K562 (cell line): Measurements from ENCODE around the gene TERT. TPM values are rescaled to one million over a fixed set of nuclear protein-coding genes. Genes with fewer than 3 reads are reported as not detected.
A peak's percentile ranks its signal among the peaks of the same experiment; 100 is the strongest.

ENCODE experiments used
- CEBPZ ChIP-seq: fragments of 150-350 bp; IDR thresholded peaks from 2 replicates; pipeline ENCODE4 v1.6.1; 2014; ENCODE audit warnings: low read depth, mild to moderate bottlenecking, low read length, borderline replicate concordance
- CXXC5 ChIP-seq: fragments of 250-450 bp; sonication (Bioruptor Pico); IDR thresholded peaks from 2 replicates; pipeline ENCODE4 v1.8.0; 2022; ENCODE audit warnings: inconsistent platforms, mild to moderate bottlenecking, moderate library complexity
- ETS2 ChIP-seq: IDR thresholded peaks from 2 replicates; pipeline ENCODE4 v1.6.1; 2016; ENCODE audit warnings: borderline replicate concordance, missing genetic modification characterization, mild to moderate bottlenecking, moderate library complexity, missing compliant biosample characterization; ENCODE audit not compliant: poor library complexity, severe bottlenecking
- FUS ChIP-seq: fragments of 200-400 bp; formaldehyde crosslinking; optimal IDR thresholded peaks from 2 replicates; pipeline ENCODE3; 2017; ENCODE audit warnings: low read depth, low read length
- ILK ChIP-seq: fragments of 450-650 bp; IDR thresholded peaks from 2 replicates; pipeline ENCODE4 v1.6.1; 2016; ENCODE audit warnings: missing genetic modification characterization, low read depth, mild to moderate bottlenecking, missing compliant biosample characterization, moderate library complexity, borderline replicate concordance
- RAD51 ChIP-seq: fragments of 450-650 bp; IDR thresholded peaks from 2 replicates; pipeline ENCODE4 v1.7.1; 2016; ENCODE audit warnings: low read depth, mild to moderate bottlenecking, borderline replicate concordance
- RREB1 ChIP-seq: fragments of 250-450 bp; sonication (Bioruptor Pico); IDR thresholded peaks from 2 replicates; pipeline ENCODE4 v1.4.0; 2020
- SMARCC2 ChIP-seq: fragments of 450-650 bp; IDR thresholded peaks from 2 replicates; pipeline ENCODE4 v1.6.1; 2017; ENCODE audit warnings: antibody characterized with exemption, moderate library complexity, mild to moderate bottlenecking, low read depth
- TBP ChIP-seq: optimal IDR thresholded peaks from 2 replicates; pipeline ENCODE3; 2011; ENCODE audit warnings: low read depth, low read length, improper control_type of control experiment
- TCF15 ChIP-seq: fragments of 250-450 bp; sonication (Bioruptor Pico); IDR thresholded peaks from 2 replicates; pipeline ENCODE4 v1.8.0; 2022; ENCODE audit warnings: moderate library complexity, mild to moderate bottlenecking, inconsistent platforms
- ZBTB26 ChIP-seq: fragments of 450-650 bp; formaldehyde crosslinking; IDR thresholded peaks from 2 replicates; pipeline ENCODE4 v1.4.0; 2022; ENCODE audit warnings: missing genetic modification characterization
- ZBTB43 ChIP-seq: sonication (generic); formaldehyde crosslinking; IDR thresholded peaks from 2 replicates; pipeline ENCODE4 v1.8.0; 2023; ENCODE audit warnings: mild to moderate bottlenecking, missing genetic modification reagents
- ZFPM2 ChIP-seq: fragments of 250-450 bp; sonication (Bioruptor Pico); IDR thresholded peaks from 2 replicates; pipeline ENCODE4 v1.5.1; 2022; ENCODE audit warnings: mild to moderate bottlenecking
- ZKSCAN8 ChIP-seq: fragments of 200-800 bp; sonication (Bioruptor generic); IDR thresholded peaks from 2 replicates; pipeline ENCODE4 v1.6.1; 2016; ENCODE audit warnings: missing genetic modification characterization, missing compliant biosample characterization
- ZNF695 ChIP-seq: fragments of 450-650 bp; formaldehyde crosslinking; IDR thresholded peaks from 2 replicates; pipeline ENCODE4 v1.4.0; 2020; ENCODE audit warnings: mild to moderate bottlenecking, moderate library complexity
- ZNF830 ChIP-seq: fragments of 250-450 bp; sonication (Bioruptor Pico); IDR thresholded peaks from 2 replicates; pipeline ENCODE4 v1.5.0; 2021; ENCODE audit warnings: mild to moderate bottlenecking
- polyA plus RNA-seq, 8 experiments: library from polyadenylated mRNA; depleted of rRNA in 4 of 8; stranded (reverse) in 5 of 8; unstranded in 3 of 8; fragments of >200 nt; fragmentation: Nextera tagmentation in 2 of 8; fragmentation: Illumina TruSeq in 1 of 8; extraction: Ambion mirVana in 2 of 8; extraction: Trizol in 1 of 8; gene quantifications; 2 replicates each; pipeline versions ENCODE4 v1.2.1 to v1.2.3, GENCODE V29; 2011 to 2014; ENCODE audit warnings: inconsistent platforms in 1 of 8, missing spikeins in 1 of 8
- total RNA-seq, 7 experiments: library from RNA; depleted of rRNA in 6 of 7; stranded (reverse); fragments of >200 nt in 6 of 7; fragmentation: Illumina TruSeq in 2 of 7; extraction: Trizol in 2 of 7; gene quantifications; 2 replicates each; pipeline versions ENCODE4 v1.2.1 to v1.2.3, GENCODE V29; 2011 to 2021; ENCODE audit warnings: low replicate concordance in 1 of 7

The TERT gene
- total and polyA plus RNA-seq, 9 of the 15 experiments (the other 6 are each of a cell fraction or from before 2014, with no cell fraction given), result 0.08 to 4.5 (median 0.98) TPM; not detected in 1

GRCh38 chr5:1204693-1205242, 90.1 kb downstream of the TERT start (continued):
- TF ChIP-seq ZBTB43 (CRISPR knock-in tag) (no peak), ZKSCAN8 (CRISPR knock-in tag) (no peak), RAD51 (no peak), ILK (tag) (no peak), TCF15 (CRISPR knock-in tag) (no peak), CEBPZ (no peak), SMARCC2 (no peak), ZBTB26 (CRISPR knock-in tag) (no peak), RREB1 (CRISPR knock-in tag) (0 out of 2 replicates have a peak, but pooled peaks have one; percentile 19), TBP (no peak), ZNF830 (CRISPR knock-in tag) (no peak), ZNF695 (CRISPR knock-in tag) (no peak), ETS2 (no peak), ZFPM2 (CRISPR knock-in tag) (no peak), CXXC5 (CRISPR knock-in tag) (0 out of 2 replicates have a peak, but pooled peaks have one; percentile 36), FUS (no peak)
